Smooth muscle cell (in vitro differentiated cells): Measurements from ENCODE around the gene ELOVL6. TPM values are rescaled to one million over a fixed set of nuclear protein-coding genes. Genes with fewer than 3 reads are reported as not detected.
"Not testable (repeated sequence)": the region's sequence is repeated elsewhere in the genome, so short reads cannot be mapped to it uniquely, and the experiment has no call there.

Experiments
- DNase-seq: peaks from one replicate; lab custom pipeline; 2025; ENCODE audit not compliant: unreplicated experiment; lab: John Stamatoyannopoulos, UW
- H2AFZ ChIP-seq: fragments of 200-600 bp; sonication (generic); 2 replicates; pipeline ENCODE4 v1.6.0; 2016; ENCODE audit warnings: antibody characterized with exemption, low read depth, mild to moderate bottlenecking
- H3F3A ChIP-seq: fragments of 200-600 bp; sonication (generic); 2 replicates; pipeline ENCODE4 v1.6.0; 2017; ENCODE audit warnings: antibody characterized with exemption, low read depth
- H3K27ac ChIP-seq: fragments of 200-600 bp; sonication (generic); 2 replicates; pipeline ENCODE4 v1.5.1; 2016; ENCODE audit warnings: low read depth, mild to moderate bottlenecking
- H3K27me3 ChIP-seq: fragments of 200-600 bp; sonication (generic); 2 replicates; pipeline ENCODE4 v1.6.1; 2016; ENCODE audit warnings: low read depth, mild to moderate bottlenecking
- H3K36me3 ChIP-seq: fragments of 200-600 bp; sonication (generic); 2 replicates; pipeline ENCODE4 v1.5.1; 2016; ENCODE audit warnings: low read depth
- H3K4me1 ChIP-seq: fragments of 200-600 bp; sonication (generic); 2 replicates; pipeline ENCODE4 v1.5.1; 2016; ENCODE audit warnings: low read depth
- H3K4me2 ChIP-seq: fragments of 200-600 bp; sonication (generic); 2 replicates; pipeline ENCODE4 v1.6.0; 2016; ENCODE audit warnings: mild to moderate bottlenecking
- H3K4me3 ChIP-seq: fragments of 200-600 bp; sonication (generic); 2 replicates; pipeline ENCODE4 v1.5.1; 2016; ENCODE audit warnings: mild to moderate bottlenecking
- H3K79me2 ChIP-seq: fragments of 200-600 bp; sonication (generic); 2 replicates; pipeline ENCODE4 v1.6.0; 2016; ENCODE audit warnings: low read depth, mild to moderate bottlenecking
- H3K9ac ChIP-seq: fragments of 200-600 bp; sonication (generic); 2 replicates; pipeline ENCODE4 v1.6.0; 2016; ENCODE audit warnings: low read depth
- H3K9me3 ChIP-seq: fragments of 200-600 bp; sonication (generic); replicated peaks from 2 replicates; pipeline ENCODE4 v1.5.1; 2016; ENCODE audit warnings: low read depth
- H4K20me1 ChIP-seq: fragments of 200-600 bp; sonication (generic); 2 replicates; pipeline ENCODE4 v1.6.0; 2016; ENCODE audit warnings: low read depth
- WGBS: methylation state at CpG from one replicate; pipeline ENCODE4 v1.1.7; 2016; ENCODE audit warnings: low lambda C conversion rate; 5-methylcytosine and 5-hydroxymethylcytosine counted together
- polyA plus RNA-seq: library from polyadenylated mRNA; unstranded; fragments of >200 nt; fragmentation: Nextera tagmentation; extraction: Ambion mirVana; gene quantifications from 2 replicates; pipeline ENCODE4 v1.2.1, GENCODE V29; 2016
- total RNA-seq: library from RNA; depleted of rRNA; stranded (reverse); fragments of >200 nt; gene quantifications from 2 replicates; pipeline ENCODE4 v1.2.3, GENCODE V29; 2014
- TF ChIP-seq, protein P1 (sequence below): fragments of 200-600 bp; sonication (generic); IDR thresholded peaks from 2 replicates; pipeline ENCODE4 v1.5.1; 2017; ENCODE audit warnings: borderline replicate concordance, mild to moderate bottlenecking, antibody characterized with exemption; ENCODE audit not compliant: insufficient read depth, poor library complexity, severe bottlenecking

ELOVL6 gene
- total and polyA plus RNA-seq, 2 experiments from 2014 or later: 7.8 to 11.6 TPM

DNA sequence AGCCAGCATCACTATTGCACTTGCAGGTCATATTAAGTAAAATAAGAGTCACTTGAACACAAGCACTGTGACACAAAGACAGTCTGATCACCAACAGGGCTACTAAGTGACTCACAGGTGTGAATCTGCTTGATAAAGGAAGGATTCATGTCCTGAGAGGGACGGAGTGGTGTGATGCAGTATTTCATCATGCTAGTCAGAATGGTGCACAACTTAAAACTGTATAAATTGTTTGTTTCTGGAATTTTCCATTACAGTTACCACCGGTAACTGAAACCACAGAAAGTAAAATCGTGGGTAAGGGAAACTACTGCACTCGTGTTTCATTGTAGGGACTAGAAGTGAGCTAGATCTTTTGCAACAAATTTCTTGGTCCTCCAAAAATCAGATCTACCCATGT, 109.7 kb downstream of the ELOVL6 start:
- Histone ChIP-seq H3K27ac (no peak overlapping the region), H3K9me3 (no peaks in the 10 kb centered on the region), H3K4me2 (no peak overlapping the region), H2AFZ (no peak overlapping the region), H3F3A (no peaks in the 10 kb centered on the region), H3K27me3 (no peaks in the 10 kb centered on the region), H3K9ac (no peak overlapping the region), H3K4me1 (peaks cover 3% of the 10 kb centered on the region), H3K4me3 (no peak overlapping the region), H3K36me3 (no peaks in the 10 kb centered on the region), H3K79me2 (no peaks in the 10 kb centered on the region), H4K20me1 (no peaks in the 10 kb centered on the region)
- no peak for DNase-seq
- 36% methylated on average over 4 of the region's 4 CpGs for WGBS
- TF ChIP-seq, protein P1, sequence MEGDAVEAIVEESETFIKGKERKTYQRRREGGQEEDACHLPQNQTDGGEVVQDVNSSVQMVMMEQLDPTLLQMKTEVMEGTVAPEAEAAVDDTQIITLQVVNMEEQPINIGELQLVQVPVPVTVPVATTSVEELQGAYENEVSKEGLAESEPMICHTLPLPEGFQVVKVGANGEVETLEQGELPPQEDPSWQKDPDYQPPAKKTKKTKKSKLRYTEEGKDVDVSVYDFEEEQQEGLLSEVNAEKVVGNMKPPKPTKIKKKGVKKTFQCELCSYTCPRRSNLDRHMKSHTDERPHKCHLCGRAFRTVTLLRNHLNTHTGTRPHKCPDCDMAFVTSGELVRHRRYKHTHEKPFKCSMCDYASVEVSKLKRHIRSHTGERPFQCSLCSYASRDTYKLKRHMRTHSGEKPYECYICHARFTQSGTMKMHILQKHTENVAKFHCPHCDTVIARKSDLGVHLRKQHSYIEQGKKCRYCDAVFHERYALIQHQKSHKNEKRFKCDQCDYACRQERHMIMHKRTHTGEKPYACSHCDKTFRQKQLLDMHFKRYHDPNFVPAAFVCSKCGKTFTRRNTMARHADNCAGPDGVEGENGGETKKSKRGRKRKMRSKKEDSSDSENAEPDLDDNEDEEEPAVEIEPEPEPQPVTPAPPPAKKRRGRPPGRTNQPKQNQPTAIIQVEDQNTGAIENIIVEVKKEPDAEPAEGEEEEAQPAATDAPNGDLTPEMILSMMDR: no peak

GRCh38 chr4:110087070-110087708, 111.2 kb downstream of the ELOVL6 start:
- Histone ChIP-seq H3K9ac (no peak overlapping the region), H2AFZ (no peak overlapping the region), H3K9me3 (no peaks in the 10 kb centered on the region), H4K20me1 (no peaks in the 10 kb centered on the region), H3K4me1 (peaks cover 3% of the 10 kb centered on the region), H3K27ac (no peak overlapping the region), H3K4me3 (no peak overlapping the region), H3F3A (no peaks in the 10 kb centered on the region), H3K79me2 (peaks cover 5% of the 10 kb centered on the region), H3K36me3 (no peaks in the 10 kb centered on the region), H3K4me2 (no peak overlapping the region), H3K27me3 (no peaks in the 10 kb centered on the region)
- TF ChIP-seq, protein P1: no peak
- DNase-seq: no peak
- WGBS: 89% methylated on average over 4 of the region's 4 CpGs

DNA sequence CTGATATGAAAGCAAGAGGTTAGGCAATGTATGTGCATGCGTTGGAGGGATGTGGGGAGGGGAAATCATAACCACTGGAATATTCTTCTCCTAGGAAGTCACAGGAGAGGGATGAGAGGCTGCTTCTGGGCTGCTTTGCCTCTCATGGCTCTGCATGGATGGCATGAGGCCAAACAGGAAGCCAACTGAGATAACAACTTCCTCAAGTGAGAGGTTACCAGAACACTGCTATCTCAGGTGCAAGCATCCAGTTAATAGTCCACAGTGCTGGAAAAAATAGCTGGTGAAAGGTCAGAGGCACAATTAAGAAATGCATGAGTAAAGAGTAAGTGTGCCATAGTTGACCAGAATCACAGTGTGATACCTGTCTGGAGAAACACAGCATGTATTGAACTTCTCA, 113.3 kb downstream of the ELOVL6 start:
- Histone ChIP-seq H3K9me3 (no peaks in the 10 kb centered on the region), H3K79me2 (peaks cover 5% of the 10 kb centered on the region), H3F3A (no peaks in the 10 kb centered on the region), H3K4me3 (no peak overlapping the region), H3K36me3 (no peaks in the 10 kb centered on the region), H3K27ac (no peak overlapping the region), H3K4me2 (no peak overlapping the region), H3K9ac (no peak overlapping the region), H4K20me1 (no peaks in the 10 kb centered on the region), H3K4me1 (peaks cover 3% of the 10 kb centered on the region), H2AFZ (no peak overlapping the region), H3K27me3 (no peaks in the 10 kb centered on the region)
- WGBS: 88% methylated on average over 1 of the region's 1 CpG
- no peak for DNase-seq
- TF ChIP-seq, protein P1: no peak

GRCh38 chr4:110084154-110084553, 114.3 kb downstream of the ELOVL6 start:
- TF ChIP-seq, protein P1: no peak
- no peak overlapping the region for H3K27ac ChIP-seq
- no peak overlapping the region for H3K4me3 ChIP-seq
- H3K4me1 ChIP-seq: no peaks in the 10 kb centered on the region
- H3K9me3 ChIP-seq: no peaks in the 10 kb centered on the region
- H3K4me2 ChIP-seq: no peak overlapping the region
- no peak overlapping the region for H3K9ac ChIP-seq
- no peak overlapping the region for H2AFZ ChIP-seq
- no peaks in the 10 kb centered on the region for H4K20me1 ChIP-seq
- peaks cover 5% of the 10 kb centered on the region for H3K79me2 ChIP-seq
- WGBS: 56% methylated on average over 3 of the region's 3 CpGs
- H3K27me3 ChIP-seq: no peaks in the 10 kb centered on the region
- H3F3A ChIP-seq: no peaks in the 10 kb centered on the region
- H3K36me3 ChIP-seq: no peaks in the 10 kb centered on the region
- DNase-seq: no peak

DNA sequence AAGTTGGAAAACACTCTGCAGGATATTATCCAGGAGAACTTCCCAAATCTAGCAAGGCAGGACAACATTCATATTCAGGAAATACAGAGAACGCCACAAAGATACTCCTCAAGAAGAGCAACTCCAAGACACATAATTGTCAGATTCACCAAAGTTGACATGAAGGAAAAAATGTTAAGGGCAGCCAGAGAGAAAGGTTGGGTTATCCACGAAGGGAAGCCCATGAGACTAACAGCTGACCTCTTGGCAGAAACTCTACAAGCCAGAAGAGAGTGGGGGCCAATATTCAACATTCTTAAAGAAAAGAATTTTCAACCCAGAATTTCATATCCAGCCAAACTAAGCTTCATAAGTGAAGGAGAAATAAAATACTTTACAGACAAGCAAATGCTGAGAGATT, 120.3 kb downstream of the ELOVL6 start:
- H3K27me3 ChIP-seq, H3K9me3 ChIP-seq, H2AFZ ChIP-seq, H3K4me3 ChIP-seq, H4K20me1 ChIP-seq, H3K79me2 ChIP-seq, H3K4me2 ChIP-seq, H3K27ac ChIP-seq, H3K9ac ChIP-seq, H3F3A ChIP-seq, H3K4me1 ChIP-seq, DNase-seq, H3K36me3 ChIP-seq: not testable (repeated sequence)
- 95% methylated on average over 2 of the region's 2 CpGs for WGBS
